ENCODE results near the gene ZBED5. TPM values are rescaled to one million over a fixed set of nuclear protein-coding genes. Genes with fewer than 3 reads are reported as not detected.

The ZBED5 gene
- polyA plus RNA-seq, 1 donor (not counting 4 experiments of a cell fraction or from before 2014, with no cell fraction given) = 75.1 TPM

GRCh38 chr11:10875430-10876021 is 17.7 kb upstream of the ZBED5 start:
- H3K9me1 ChIP-seq (ENCODE audit: control insufficient read depth, extremely low read depth, insufficient read depth, low read length) = no peaks in the 10 kb centered on the region
- H3K9me3 ChIP-seq (ENCODE audit: control insufficient read depth, low read depth, low read length) = no peaks in the 10 kb centered on the region
- H3K4me2 ChIP-seq (ENCODE audit: control insufficient read depth, extremely low read depth, insufficient read depth, low read depth, low read length) = no peak overlapping the region
- no peaks in the 10 kb centered on the region for H4K20me1 ChIP-seq (ENCODE audit: control insufficient read depth, extremely low read depth, insufficient read depth, low read length)
- H3K27ac ChIP-seq (ENCODE audit: control insufficient read depth, insufficient read depth, low read length) = no peak overlapping the region
- no peak overlapping the region for H3K9ac ChIP-seq (ENCODE audit: control insufficient read depth, extremely low read depth, insufficient read depth, low read length)
- peaks cover 17% of the 10 kb centered on the region for H3K4me1 ChIP-seq (ENCODE audit: control insufficient read depth, extremely low read depth, insufficient read depth, low read length)
- no peak overlapping the region for H3K4me3 ChIP-seq (ENCODE audit: control insufficient read depth in 2 of 3, extremely low read depth in 1 of 3, insufficient read depth in 2 of 3, low read depth in 1 of 3, low read length in 3 of 3)
- H3K79me2 ChIP-seq (ENCODE audit: control insufficient read depth, insufficient read depth, low read length) = no peaks in the 10 kb centered on the region
- no peak overlapping the region for H2AFZ ChIP-seq (ENCODE audit: control insufficient read depth, low read length)
- dilution Hi-C loops (cut with MboI; ENCODE audit: extremely low pct_ligation_motif_present, low sequenced_read_pairs) = no loop called here
- no peaks in the 10 kb centered on the region for H3K36me3 ChIP-seq (ENCODE audit: control insufficient read depth in 2 of 2, extremely low read depth in 1 of 2, insufficient read depth in 2 of 2, low read length in 2 of 2)
- TF ChIP-seq CTCF (optimal IDR thresholded peaks at IDR 0.05 in 1 of 3, IDR thresholded peaks at IDR 0.05 in 1 of 3, conservative IDR thresholded peaks at IDR 0.05 in 1 of 3; ENCODE audit: extremely low read depth in 1 of 3, insufficient read depth in 2 of 3, low read length in 3 of 3) (no peak), EZH2 (IDR thresholded peaks at IDR 0.05; ENCODE audit: low read length) (no peak)
- no peak for FAIRE-seq
- no peaks in the 10 kb centered on the region for H3K27me3 ChIP-seq (ENCODE audit: control insufficient read depth, extremely low read depth, insufficient read depth, low read length)
- DNase-seq (ENCODE audit: low read depth, low spot score) = no peak

DNA sequence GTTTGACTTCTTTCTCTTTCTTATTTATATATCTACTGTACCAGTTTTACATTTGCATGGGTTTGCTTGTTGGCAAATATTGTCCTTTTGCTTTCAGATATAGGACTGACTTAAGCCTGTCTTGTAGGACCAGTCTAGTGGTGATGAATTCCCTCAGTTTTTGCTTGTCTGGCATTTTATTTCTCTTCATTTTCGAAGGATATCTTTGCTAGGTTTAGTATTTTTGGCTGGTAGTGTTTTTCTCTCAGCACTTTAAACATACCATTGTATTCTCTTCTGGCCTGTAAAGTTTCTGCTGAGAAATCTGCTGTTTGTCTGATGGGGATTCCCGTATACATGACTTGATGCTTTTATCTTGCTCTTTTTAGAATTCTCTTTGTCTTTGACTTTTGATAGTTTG is 14.2 kb upstream of the ZBED5 start:
- FAIRE-seq = no peak
- Histone ChIP-seq H3K9ac (ENCODE audit: control insufficient read depth, extremely low read depth, insufficient read depth, low read length) (no peak overlapping the region), H4K20me1 (ENCODE audit: control insufficient read depth, extremely low read depth, insufficient read depth, low read length) (no peaks in the 10 kb centered on the region), H3K4me2 (ENCODE audit: control insufficient read depth, extremely low read depth, insufficient read depth, low read depth, low read length) (no peak overlapping the region), H3K9me1 (ENCODE audit: control insufficient read depth, extremely low read depth, insufficient read depth, low read length) (no peaks in the 10 kb centered on the region), H3K27ac (ENCODE audit: control insufficient read depth, insufficient read depth, low read length) (no peak overlapping the region), H3K4me3 (ENCODE audit: control insufficient read depth in 2 of 3, extremely low read depth in 1 of 3, insufficient read depth in 2 of 3, low read depth in 1 of 3, low read length in 3 of 3) (no peak overlapping the region), H2AFZ (ENCODE audit: control insufficient read depth, low read length) (no peak overlapping the region), H3K9me3 (ENCODE audit: control insufficient read depth, low read depth, low read length) (no peaks in the 10 kb centered on the region), H3K36me3 (ENCODE audit: control insufficient read depth in 2 of 2, extremely low read depth in 1 of 2, insufficient read depth in 2 of 2, low read length in 2 of 2) (no peaks in the 10 kb centered on the region), H3K27me3 (ENCODE audit: control insufficient read depth, extremely low read depth, insufficient read depth, low read length) (no peaks in the 10 kb centered on the region), H3K79me2 (ENCODE audit: control insufficient read depth, insufficient read depth, low read length) (no peaks in the 10 kb centered on the region), H3K4me1 (ENCODE audit: control insufficient read depth, extremely low read depth, insufficient read depth, low read length) (peaks cover 17% of the 10 kb centered on the region)
- dilution Hi-C loops (cut with MboI; ENCODE audit: extremely low pct_ligation_motif_present, low sequenced_read_pairs) = no loop called here
- no peak for DNase-seq (ENCODE audit: low read depth, low spot score)
- TF ChIP-seq CTCF (optimal IDR thresholded peaks at IDR 0.05 in 1 of 3, IDR thresholded peaks at IDR 0.05 in 1 of 3, conservative IDR thresholded peaks at IDR 0.05 in 1 of 3; ENCODE audit: extremely low read depth in 1 of 3, insufficient read depth in 2 of 3, low read length in 3 of 3) (no peak), EZH2 (IDR thresholded peaks at IDR 0.05; ENCODE audit: low read length) (no peak)

Data from keratinocyte (primary cell).